HepG2 (cell line): ENCODE results near the gene ACACB. TPM values are rescaled to one million over a fixed set of nuclear protein-coding genes. Genes with fewer than 3 reads are reported as not detected.
A peak's percentile ranks its signal among the peaks of the same experiment; 100 is the strongest.

Experiments
- DMAP1 ChIP-seq: IDR thresholded peaks from 2 replicates; pipeline ENCODE4 v1.6.1; 2016
- DR1 ChIP-seq: sonication (generic); formaldehyde crosslinking; IDR thresholded peaks from 2 replicates; pipeline ENCODE4 v1.8.0; 2021; ENCODE audit warnings: mild to moderate bottlenecking, missing genetic modification reagents, inconsistent platforms
- ISX ChIP-seq: sonication (generic); formaldehyde crosslinking; conservative IDR thresholded peaks from 2 replicates; pipeline ENCODE4 v1.5.0; 2020; ENCODE audit warnings: missing genetic modification reagents
- PHF8 ChIP-seq: sonication (generic); formaldehyde crosslinking; IDR thresholded peaks from 2 replicates; pipeline ENCODE4 v1.5.0; 2020; ENCODE audit warnings: missing genetic modification reagents
- POLR2AphosphoS5 ChIP-seq: IDR thresholded peaks from 2 replicates; pipeline ENCODE4 v1.6.1; 2012; ENCODE audit warnings: low read depth, low read length
- SOX13 ChIP-seq, 3 experiments: fragments of 450-650 bp in 1 of 3; sonication (generic) in 1 of 3; formaldehyde crosslinking in 1 of 3; IDR thresholded peaks in 2 of 3; conservative IDR thresholded peaks in 1 of 3; 2 replicates each; pipeline versions ENCODE4 v1.5.0 to v1.6.1; 2016 to 2020; ENCODE audit warnings: antibody characterized with exemption in 1 of 3, mild to moderate bottlenecking in 1 of 3, missing compliant biosample characterization in 1 of 3, missing genetic modification reagents in 1 of 3, moderate library complexity in 1 of 3
- TAF1 ChIP-seq: sonication (generic); formaldehyde crosslinking; IDR thresholded peaks from 2 replicates; pipeline ENCODE4 v1.4.0; 2020; ENCODE audit warnings: missing genetic modification reagents
- ZBTB33 ChIP-seq: sonication (generic); formaldehyde crosslinking; IDR thresholded peaks from 2 replicates; pipeline ENCODE4 v1.4.0; 2020; ENCODE audit warnings: missing genetic modification reagents
- ZFX ChIP-seq: sonication (generic); formaldehyde crosslinking; IDR thresholded peaks from 2 replicates; pipeline ENCODE4 v1.4.0; 2020; ENCODE audit warnings: mild to moderate bottlenecking, low read depth, missing genetic modification reagents, moderate library complexity
- ZNF354B ChIP-seq: sonication (generic); formaldehyde crosslinking; IDR thresholded peaks from 2 replicates; pipeline ENCODE4 v1.8.0; 2022; ENCODE audit warnings: mild to moderate bottlenecking, missing genetic modification reagents
- ZNF556 ChIP-seq: sonication (generic); formaldehyde crosslinking; IDR thresholded peaks from 2 replicates; pipeline ENCODE4 v1.4.0; 2020; ENCODE audit warnings: mild to moderate bottlenecking, missing genetic modification reagents, borderline replicate concordance
- ZNF7 ChIP-seq: IDR thresholded peaks from 2 replicates; pipeline ENCODE4 v1.6.1; 2016; ENCODE audit warnings: missing biosample characterization, missing genetic modification reagents
- polyA plus RNA-seq, 8 experiments: library from polyadenylated mRNA; depleted of rRNA in 3 of 8; stranded (reverse) in 7 of 8; unstranded in 1 of 8; fragments of >200 nt; fragmentation: Illumina TruSeq in 4 of 8; extraction: Trizol in 4 of 8; gene quantifications; 2 replicates each; pipeline versions ENCODE4 v1.2.1 to v1.2.3, GENCODE V29; 2011 to 2016; ENCODE audit warnings: low read depth in 4 of 8, missing spikeins in 1 of 8, mixed read lengths in 1 of 8; ENCODE audit not compliant: insufficient read depth in 1 of 8
- total RNA-seq, 5 experiments: library from RNA; depleted of rRNA; stranded (reverse); fragments of >200 nt; fragmentation: Illumina TruSeq; extraction: Trizol; gene quantifications; 2 replicates each; pipeline ENCODE4 v1.2.3, GENCODE V29; 2016; ENCODE audit warnings: low read depth in 1 of 5

ACACB gene
- total and polyA plus RNA-seq, 2 of the 13 experiments (the other 11 are each of a cell fraction or from before 2014, with no cell fraction given), result 6.2 to 8.6 TPM

- 0 out of 2 replicates have a peak, but pooled peaks have one; percentile 9 for TF ChIP-seq ZNF354B (CRISPR knock-in tag)
- TF ChIP-seq TAF1 (CRISPR knock-in tag), result peak; percentile 50; the same call in 1 of the 2 replicates
- TF ChIP-seq ZBTB33 (CRISPR knock-in tag), result 0 out of 2 replicates have a peak, but pooled peaks have one; percentile 14
- TF ChIP-seq SOX13 (IDR thresholded peaks at IDR 0.05), result no peak
- TF ChIP-seq SOX13 (CRISPR knock-in tag; conservative IDR thresholded peaks at IDR 0.05 in 1 of 2, IDR thresholded peaks at IDR 0.05 in 1 of 2), result 0 out of 4 replicates have a peak, but pooled peaks of 1 of the 2 experiments have one; percentile 10
- no peak for TF ChIP-seq ISX (CRISPR knock-in tag)
- 0 out of 2 replicates have a peak, but pooled peaks have one; percentile 6 for TF ChIP-seq DR1 (CRISPR knock-in tag)
- TF ChIP-seq DMAP1, result peak; percentile 9; the same call in 1 of the 2 replicates
- TF ChIP-seq ZNF556 (CRISPR knock-in tag), result no peak
- peak; percentile 82 for TF ChIP-seq ZFX
- peak; percentile 67 for TF ChIP-seq PHF8 (CRISPR knock-in tag)
- TF ChIP-seq POLR2AphosphoS5, result peak; percentile 72
- TF ChIP-seq ZNF7 (CRISPR knock-in tag), result no peak
These were observed 19.3 kb upstream of the ACACB start (continued) for GRCh38 chr12:109097140-109097434.
